PC-9 (cell line): ENCODE data around the gene BAX. TPM values are rescaled to one million over a fixed set of nuclear protein-coding genes. Genes with fewer than 3 reads are reported as not detected.

Source experiments
- BruUV-seq: library from RNA; stranded (reverse); fragments of 400-500 nt; replicated peaks from 2 replicates; lab custom pipeline; 2021; lab: Mats Ljungman, UMichigan
- CTCF ChIA-PET: fragments of 300-600 bp; sonication (Branson Sonifier 250); formaldehyde crosslinking; loops from one replicate; lab custom pipeline; 2022; ENCODE audit warnings: antibody characterized with exemption; lab: Charles Lee
- POLR2A ChIA-PET: fragments of 300-600 bp; sonication (Branson Sonifier 250); formaldehyde crosslinking; loops from one replicate; lab custom pipeline; 2022; ENCODE audit warnings: antibody characterized with exemption; ENCODE audit not compliant: unreplicated experiment; lab: Charles Lee
- DNase-seq, 2 experiments: peaks; one replicate each; pipeline versions ENCODE4 v3.0.0 to v3.0.0-alpha.2; 2015 to 2022; ENCODE audit warnings: mixed read lengths in 1 of 2
- H2AFZ ChIP-seq: fragments of 200-600 bp; sonication (generic); 2 replicates; pipeline ENCODE4 v1.8.1; 2017; ENCODE audit warnings: antibody characterized with exemption
- H3F3A ChIP-seq: fragments of 200-600 bp; sonication (generic); 2 replicates; pipeline ENCODE4 v1.8.1; 2017; ENCODE audit warnings: antibody characterized with exemption, mild to moderate bottlenecking, low read depth; ENCODE audit not compliant: insufficient read depth
- H3K27ac ChIP-seq: fragments of 200-600 bp; sonication (generic); 2 replicates; pipeline ENCODE4 v1.6.1; 2016; ENCODE audit warnings: mixed run types
- H3K27me3 ChIP-seq: fragments of 200-600 bp; sonication (generic); 2 replicates; pipeline ENCODE4 v1.6.1; 2016; ENCODE audit warnings: low read depth, mixed run types; ENCODE audit not compliant: insufficient read depth
- H3K36me3 ChIP-seq: fragments of 200-600 bp; sonication (generic); 2 replicates; pipeline ENCODE4 v1.6.1; 2016; ENCODE audit warnings: low read depth, mixed run types
- H3K4me1 ChIP-seq: fragments of 200-600 bp; sonication (generic); replicated peaks from 2 replicates; pipeline ENCODE4 v1.6.1; 2016; ENCODE audit warnings: mixed run types; ENCODE audit not compliant: insufficient read depth
- H3K4me2 ChIP-seq: fragments of 200-600 bp; sonication (generic); 2 replicates; pipeline ENCODE4 v1.6.1; 2017; ENCODE audit warnings: mixed run types
- H3K4me3 ChIP-seq: fragments of 200-600 bp; sonication (generic); 2 replicates; pipeline ENCODE4 v1.6.1; 2016; ENCODE audit warnings: mixed run types
- H3K79me2 ChIP-seq: fragments of 200-600 bp; sonication (generic); 2 replicates; pipeline ENCODE4 v1.6.1; 2017; ENCODE audit warnings: low read depth, mixed run types
- H3K9me2 ChIP-seq: fragments of 200-600 bp; sonication (generic); 2 replicates; pipeline ENCODE4 v1.8.1; 2017; ENCODE audit warnings: mild to moderate bottlenecking; ENCODE audit not compliant: insufficient read depth
- H3K9me3 ChIP-seq: fragments of 200-600 bp; sonication (generic); 2 replicates; pipeline ENCODE4 v1.8.1; 2016; ENCODE audit warnings: low read depth; ENCODE audit not compliant: insufficient read depth
- H4K20me1 ChIP-seq: fragments of 200-600 bp; sonication (generic); 2 replicates; pipeline ENCODE4 v1.8.1; 2017; ENCODE audit not compliant: insufficient read depth
- CTCF ChIP-seq: fragments of 200-600 bp; sonication (generic); conservative IDR thresholded peaks from 2 replicates; pipeline ENCODE4 v1.6.1; 2017; ENCODE audit warnings: mixed run types, antibody characterized with exemption, mild to moderate bottlenecking, moderate library complexity
- EZH2 ChIP-seq: fragments of 200-600 bp; sonication (generic); IDR thresholded peaks from 2 replicates; pipeline ENCODE4 v1.8.0; 2017; ENCODE audit warnings: antibody characterized with exemption, low read depth
- intact Hi-C: fragments of 100-400 bp; cut with micrococcal nuclease; formaldehyde crosslinking; loops from one replicate; pipeline ENCODE4 v1.10.0; 2022; ENCODE audit not compliant: unreplicated experiment
- total RNA-seq: library from RNA; stranded (reverse); gene quantifications from 2 replicates; pipeline ENCODE4 v1.2.3, GENCODE V29; 2021

Gene BAX
- total RNA-seq, 1 experiment from 2014 or later = 140 TPM

GRCh38 chr19:48950830-48951519, 3.7 kb upstream of the BAX start:
- POLR2A ChIA-PET = no interaction called here

DNA sequence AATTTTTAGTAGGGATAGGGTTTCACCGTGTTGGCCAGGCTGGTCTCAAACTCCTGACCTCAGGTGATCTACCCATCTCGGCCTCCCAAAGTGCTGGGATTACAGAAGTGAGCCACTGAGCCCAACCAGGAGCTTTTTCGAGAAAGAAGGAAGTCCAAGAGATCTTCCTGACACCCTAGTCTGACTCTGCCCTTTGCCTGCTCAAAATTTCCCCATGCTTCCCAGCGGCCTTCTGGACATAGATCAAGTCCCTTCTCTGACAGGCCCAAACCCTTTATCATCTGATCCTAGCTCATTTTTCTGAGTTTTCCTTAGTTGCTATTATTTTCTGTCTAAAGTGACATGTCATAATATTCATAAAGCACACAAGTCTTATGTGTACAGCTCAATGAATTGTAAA, 1.5 kb upstream of the BAX start:
- ChIA-PET CTCF (interaction anchor here (0.6 kb wide), 1 partner anchor 1162 kb away, joined by 3 read pairs; no protein-coding TSS in a partner anchor), POLR2A (no interaction called here)
- intact Hi-C loops = no loop called here
- TF ChIP-seq CTCF (no peak), EZH2 (no peak)
- H3K36me3 ChIP-seq = peaks cover 9% of the 10 kb centered on the region; the same call in 1 of the 2 replicates
- H3F3A ChIP-seq = peaks cover 21% of the 10 kb centered on the region; the same call in 1 of the 2 replicates
- no peak overlapping the region for H3K27ac ChIP-seq
- no peak for DNase-seq
- no peak overlapping the region for H3K4me2 ChIP-seq
- peaks cover 21% of the 10 kb centered on the region for H3K79me2 ChIP-seq
- no peaks in the 10 kb centered on the region for H3K9me2 ChIP-seq
- no peak overlapping the region for H3K4me3 ChIP-seq
- BruUV-seq = no TSS peak
- H2AFZ ChIP-seq = no peak overlapping the region
- H3K27me3 ChIP-seq = no peaks in the 10 kb centered on the region
- peaks cover 10% of the 10 kb centered on the region; the same call in 1 of the 2 replicates for H3K4me1 ChIP-seq
- no peaks in the 10 kb centered on the region for H4K20me1 ChIP-seq
- H3K9me3 ChIP-seq = no peaks in the 10 kb centered on the region

More at GRCh38 chr19:48950830-48951519, 3.7 kb upstream of the BAX start:
- H3K4me2 ChIP-seq = no peak overlapping the region
- intact Hi-C loops = no loop called here
- peaks cover 9% of the 10 kb centered on the region; the same call in 1 of the 2 replicates for H3F3A ChIP-seq
- CTCF ChIA-PET = no interaction called here
- no peaks in the 10 kb centered on the region for H3K27me3 ChIP-seq
- peaks cover 6% of the 10 kb centered on the region; the same call in 1 of the 2 replicates for H3K4me1 ChIP-seq
- DNase-seq = no peak
- H3K9me2 ChIP-seq = no peaks in the 10 kb centered on the region
- no peaks in the 10 kb centered on the region for H4K20me1 ChIP-seq
- H3K9me3 ChIP-seq = no peaks in the 10 kb centered on the region
- H2AFZ ChIP-seq = no peak overlapping the region
- TF ChIP-seq CTCF (no peak), EZH2 (no peak)
- no peak overlapping the region for H3K27ac ChIP-seq
- H3K36me3 ChIP-seq = no peaks in the 10 kb centered on the region
- peaks cover 12% of the 10 kb centered on the region for H3K79me2 ChIP-seq
- H3K4me3 ChIP-seq = no peak overlapping the region
- no TSS peak for BruUV-seq

DNA sequence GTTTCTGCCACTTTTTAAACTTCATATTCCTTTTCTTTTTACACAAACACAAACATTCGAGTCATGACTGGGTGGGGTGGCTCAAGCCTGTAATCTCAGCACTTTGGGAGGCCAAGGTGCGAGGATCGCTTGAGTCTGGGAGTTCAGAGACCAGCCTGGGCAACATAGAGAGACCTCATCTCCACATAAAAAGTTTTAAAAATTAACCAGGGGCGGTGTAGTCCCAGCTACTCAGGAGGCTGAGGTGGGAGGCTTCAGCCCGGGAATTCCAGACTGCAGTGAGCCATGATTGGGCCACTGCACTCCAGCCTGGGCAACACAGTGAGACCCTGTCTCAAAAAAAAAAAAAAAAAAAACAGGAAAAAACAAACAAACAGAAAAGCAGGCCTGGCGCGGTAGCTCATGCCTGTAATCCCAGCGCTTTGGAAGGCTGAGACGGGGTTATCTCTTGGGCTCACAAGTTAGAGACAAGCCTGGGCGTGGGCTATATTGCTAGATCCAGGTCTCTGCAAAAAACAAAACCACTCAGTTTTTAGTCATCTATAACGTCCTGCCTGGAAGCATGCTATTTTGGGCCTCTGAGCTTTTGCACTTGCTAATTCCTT, 583 bp upstream of the BAX start:
- BruUV-seq = TSS peak; percentile 79
- peaks cover 9% of the 10 kb centered on the region; the same call in 1 of the 2 replicates for H3K36me3 ChIP-seq
- H3K9me2 ChIP-seq = no peaks in the 10 kb centered on the region
- peaks cover 10% of the 10 kb centered on the region; the same call in 1 of the 2 replicates for H3K4me1 ChIP-seq
- DNase-seq = no peak
- H4K20me1 ChIP-seq = no peaks in the 10 kb centered on the region
- CTCF ChIA-PET = interaction anchor here (0.6 kb wide), 2 partner anchors 110 to 112 kb away, joined by 3 to 5 read pairs; no protein-coding TSS in a partner anchor
- intact Hi-C loops = loop anchor here (1.0 kb wide), 1 partner anchor 21 kb away; the partner anchor contains the start of gene DHDH
- H3K4me3 ChIP-seq = peak overlapping the region; percentile 92
- peak overlapping the region; percentile 82 for H3K4me2 ChIP-seq
- H3F3A ChIP-seq = peaks cover 28% of the 10 kb centered on the region
- no peaks in the 10 kb centered on the region for H3K9me3 ChIP-seq
- no peaks in the 10 kb centered on the region for H3K27me3 ChIP-seq
- H3K79me2 ChIP-seq = peaks cover 21% of the 10 kb centered on the region
- POLR2A ChIA-PET = interaction anchor here (0.6 kb wide), 1 partner anchor 28 kb away, joined by 6 read pairs; no protein-coding TSS in a partner anchor
- peak overlapping the region; percentile 92 for H2AFZ ChIP-seq
- H3K27ac ChIP-seq = peak overlapping the region; percentile 22; the same call in 1 of the 2 replicates
- no peak for TF ChIP-seq CTCF
- no peak for TF ChIP-seq EZH2
